HepG2 (cell line): ENCODE measurements around the gene NEURL3. TPM values are rescaled to one million over a fixed set of nuclear protein-coding genes. Genes with fewer than 3 reads are reported as not detected.

Experiments
- GATAD2A ChIP-seq: IDR thresholded peaks from 2 replicates; pipeline ENCODE4 v1.6.1; 2016
- HMGXB4 ChIP-seq, 2 experiments: sonication (generic) in 1 of 2; formaldehyde crosslinking in 1 of 2; IDR thresholded peaks; 2 replicates each; pipeline versions ENCODE4 v1.4.0 to v1.6.1; 2018 to 2020; ENCODE audit warnings: missing genetic modification reagents in 2 of 2, borderline replicate concordance in 1 of 2, low read depth in 1 of 2, mild to moderate bottlenecking in 1 of 2, missing biosample characterization in 1 of 2
- IRF2 ChIP-seq: IDR thresholded peaks from 2 replicates; pipeline ENCODE4 v1.6.1; 2018; ENCODE audit warnings: missing genetic modification reagents, missing compliant biosample characterization
- NFE2L2 ChIP-seq: fragments of 150-350 bp; IDR thresholded peaks from 2 replicates; pipeline ENCODE4 v1.6.1; 2014; ENCODE audit warnings: low read length
- PATZ1 ChIP-seq: sonication (generic); formaldehyde crosslinking; IDR thresholded peaks from 2 replicates; pipeline ENCODE4 v1.4.0; 2020; ENCODE audit warnings: missing genetic modification reagents
- PCBP1 ChIP-seq: fragments of 200-400 bp; formaldehyde crosslinking; IDR thresholded peaks from 2 replicates; pipeline ENCODE4 v1.6.1; 2017; ENCODE audit warnings: mild to moderate bottlenecking, low read depth, low read length, borderline replicate concordance
- ZNF121 ChIP-seq: sonication (generic); formaldehyde crosslinking; IDR thresholded peaks from 2 replicates; pipeline ENCODE4 v1.5.0; 2020; ENCODE audit warnings: mild to moderate bottlenecking, missing genetic modification reagents
- ZNF142 ChIP-seq: sonication (generic); formaldehyde crosslinking; IDR thresholded peaks from 2 replicates; pipeline ENCODE4 v1.4.0; 2020; ENCODE audit warnings: missing genetic modification reagents
- ZNF205 ChIP-seq: IDR thresholded peaks from 2 replicates; pipeline ENCODE4 v1.6.1; 2018; ENCODE audit warnings: missing biosample characterization, missing genetic modification reagents
- ZNF33A ChIP-seq: sonication (generic); formaldehyde crosslinking; IDR thresholded peaks from 2 replicates; pipeline ENCODE4 v1.5.1; 2020; ENCODE audit warnings: missing genetic modification reagents, mild to moderate bottlenecking, moderate library complexity, borderline replicate concordance
- ZNF616 ChIP-seq: sonication (generic); formaldehyde crosslinking; IDR thresholded peaks from 2 replicates; pipeline ENCODE4 v1.5.0; 2020; ENCODE audit warnings: low read depth, mild to moderate bottlenecking, missing genetic modification reagents
- ZNF780A ChIP-seq: sonication (generic); formaldehyde crosslinking; IDR thresholded peaks from 2 replicates; pipeline ENCODE4 v1.8.0; 2022; ENCODE audit warnings: mild to moderate bottlenecking, missing genetic modification reagents, moderate library complexity
- polyA plus RNA-seq, 8 experiments: library from polyadenylated mRNA; depleted of rRNA in 3 of 8; stranded (reverse) in 7 of 8; unstranded in 1 of 8; fragments of >200 nt; fragmentation: Illumina TruSeq in 4 of 8; extraction: Trizol in 4 of 8; gene quantifications; 2 replicates each; pipeline versions ENCODE4 v1.2.1 to v1.2.3, GENCODE V29; 2011 to 2016; ENCODE audit warnings: low read depth in 4 of 8, missing spikeins in 1 of 8, mixed read lengths in 1 of 8; ENCODE audit not compliant: insufficient read depth in 1 of 8
- total RNA-seq, 5 experiments: library from RNA; depleted of rRNA; stranded (reverse); fragments of >200 nt; fragmentation: Illumina TruSeq; extraction: Trizol; gene quantifications; 2 replicates each; pipeline ENCODE4 v1.2.3, GENCODE V29; 2016; ENCODE audit warnings: low read depth in 1 of 5
- TF ChIP-seq, protein P1 (sequence below): sonication (generic); formaldehyde crosslinking; IDR thresholded peaks from 2 replicates; pipeline ENCODE4 v1.4.0; 2020; ENCODE audit warnings: mild to moderate bottlenecking, missing genetic modification reagents
- TF ChIP-seq, protein P2 (sequence below): sonication (generic); formaldehyde crosslinking; IDR thresholded peaks from 2 replicates; pipeline ENCODE4 v1.5.1; 2020; ENCODE audit warnings: mild to moderate bottlenecking, missing genetic modification reagents, borderline replicate concordance

NEURL3 gene
- total and polyA plus RNA-seq, 2 of the 13 experiments (the other 11 are each of a cell fraction or from before 2014, with no cell fraction given), result 0.16 to 1.2 TPM

- TF ChIP-seq, protein P1, sequence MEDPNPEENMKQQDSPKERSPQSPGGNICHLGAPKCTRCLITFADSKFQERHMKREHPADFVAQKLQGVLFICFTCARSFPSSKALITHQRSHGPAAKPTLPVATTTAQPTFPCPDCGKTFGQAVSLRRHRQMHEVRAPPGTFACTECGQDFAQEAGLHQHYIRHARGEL, result 0 out of 2 replicates have a peak, but pooled peaks have one; percentile 35
- TF ChIP-seq ZNF780A (0 out of 2 replicates have a peak, but pooled peaks have one; percentile 52), ZNF205 (CRISPR knock-in tag) (peak; percentile 63; the same call in 1 of the 2 replicates), ZNF142 (CRISPR knock-in tag) (no peak), PATZ1 (CRISPR knock-in tag) (peak; percentile 44; the same call in 1 of the 2 replicates), ZNF121 (no peak), PCBP1 (no peak), NFE2L2 (no peak), ZNF33A (no peak), IRF2 (CRISPR knock-in tag) (peak; percentile 54), ZNF616 (peak; percentile 37; the same call in 1 of the 2 replicates), HMGXB4 (CRISPR knock-in tag; IDR thresholded peaks at IDR 0.05; ENCODE audit: borderline replicate concordance in 1 of 2, low read depth in 1 of 2) (peak; percentile 80 to 82), GATAD2A (CRISPR knock-in tag) (peak; percentile 45; the same call in 1 of the 2 replicates)
- TF ChIP-seq, protein P2, sequence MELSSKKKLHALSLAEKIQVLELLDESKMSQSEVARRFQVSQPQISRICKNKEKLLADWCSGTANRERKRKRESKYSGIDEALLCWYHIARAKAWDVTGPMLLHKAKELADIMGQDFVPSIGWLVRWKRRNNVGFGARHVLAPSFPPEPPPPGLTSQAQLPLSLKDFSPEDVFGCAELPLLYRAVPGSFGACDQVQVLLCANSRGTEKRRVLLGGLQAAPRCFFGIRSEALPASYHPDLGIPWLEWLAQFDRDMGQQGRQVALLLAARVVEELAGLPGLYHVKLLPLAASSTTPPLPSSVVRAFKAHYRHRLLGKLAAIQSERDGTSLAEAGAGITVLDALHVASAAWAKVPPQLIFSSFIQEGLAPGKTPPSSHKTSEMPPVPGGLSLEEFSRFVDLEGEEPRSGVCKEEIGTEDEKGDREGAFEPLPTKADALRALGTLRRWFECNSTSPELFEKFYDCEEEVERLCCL (CRISPR knock-in tag), result peak; percentile 50; the same call in 1 of the 2 replicates
Measured at GRCh38 chr2:96554293-96555145, 49.4 kb upstream of the NEURL3 start (continued).
